Measurements from ENCODE around the gene EPHA3. TPM values are rescaled to one million over a fixed set of nuclear protein-coding genes. Genes with fewer than 3 reads are reported as not detected.

Gene EPHA3
- total and polyA plus RNA-seq, 2 donors (not counting 3 experiments of a cell fraction or from before 2014, with no cell fraction given), result not detected

- intact Hi-C loops (cut with micrococcal nuclease), result no loop called here
- no peak for TF ChIP-seq POLR2AphosphoS5 (IDR thresholded peaks at IDR 0.05; ENCODE audit: insufficient read depth, low read depth, low read length)
- TF ChIP-seq EZH2 (IDR thresholded peaks at IDR 0.05; ENCODE audit: borderline replicate concordance, low read depth, low read length, severe bottlenecking), result no peak
- TF ChIP-seq GATA2 (IDR thresholded peaks at IDR 0.05; ENCODE audit: insufficient read depth, insufficient read length, low read depth, low read length), result no peak
- TF ChIP-seq MAX (IDR thresholded peaks at IDR 0.05; ENCODE audit: insufficient read depth, insufficient read length), result no peak
- TF ChIP-seq FOS (IDR thresholded peaks at IDR 0.05; ENCODE audit: borderline replicate concordance, insufficient read depth, low read length), result no peak
- no peak for TF ChIP-seq POLR2A (IDR thresholded peaks at IDR 0.05; ENCODE audit: low read depth, low read length)
- TF ChIP-seq JUN (IDR thresholded peaks at IDR 0.05; ENCODE audit: borderline replicate concordance, insufficient read depth, insufficient read length, low read depth), result no peak
- TF ChIP-seq CTCF (IDR thresholded peaks at IDR 0.05; ENCODE audit: extremely low read depth in 1 of 2, insufficient read depth in 1 of 2, low read depth in 1 of 2, low read length in 2 of 2), result no peak
- TF ChIP-seq MYC (IDR thresholded peaks at IDR 0.05; ENCODE audit: low read depth, low read length), result no peak
- Histone ChIP-seq H3K36me3 (ENCODE audit: control insufficient read depth in 2 of 2, extremely low read depth in 1 of 2, insufficient read depth in 2 of 2, low read length in 2 of 2) (no peaks in the 10 kb centered on the region), H3K9ac (replicated peaks; ENCODE audit: extremely low read depth, insufficient read depth, low read length) (no peak overlapping the region), H3K4me2 (ENCODE audit: insufficient read depth, low read length) (no peak overlapping the region), H2AFZ (ENCODE audit: low read depth, low read length) (no peak overlapping the region), H3K9me1 (replicated peaks; ENCODE audit: control insufficient read depth, extremely low read depth, insufficient read depth, low read length) (no peaks in the 10 kb centered on the region), H3K27ac (ENCODE audit: insufficient read depth, low read depth, low read length) (no peak overlapping the region), H3K4me1 (ENCODE audit: control insufficient read depth, extremely low read depth, insufficient read depth, low read length) (no peaks in the 10 kb centered on the region), H3K9me3 (replicated peaks; ENCODE audit: control insufficient read depth, insufficient read depth, low read length) (peaks cover 4% of the 10 kb centered on the region), H3K79me2 (ENCODE audit: control insufficient read depth, insufficient read depth, low read length) (no peaks in the 10 kb centered on the region), H4K20me1 (replicated peaks; ENCODE audit: control insufficient read depth, extremely low read depth, insufficient read depth, low read length) (no peaks in the 10 kb centered on the region), H3K27me3 (ENCODE audit: control insufficient read depth in 2 of 2, insufficient read depth in 2 of 2, low read length in 2 of 2) (no peaks in the 10 kb centered on the region), H3K4me3 (replicated peaks in 1 of 3; ENCODE audit: insufficient read depth in 1 of 3, low read depth in 1 of 3, low read length in 3 of 3) (no peak overlapping the region)
- no TSS peak for BruUV-seq (replicated peaks)
- CTCF ChIA-PET, result no interaction called here
- DNase-seq (ENCODE audit: low read depth, low spot score) (no peak), FAIRE-seq (no peak)
- POLR2A ChIA-PET, result no interaction called here
- dilution Hi-C loops (cut with MboI; ENCODE audit: extremely low pct_ligation_motif_present, low sequenced_read_pairs), result no loop called here
Observed at GRCh38 chr3:89447243-89447642, 339.8 kb downstream of the EPHA3 start.
